Measurements from ENCODE around the gene PTBP1. TPM values are rescaled to one million over a fixed set of nuclear protein-coding genes. Genes with fewer than 3 reads are reported as not detected.

PTBP1 gene
- total and polyA plus RNA-seq, 3 donors from 2014 or later: 116 to 196 (median 168) TPM

DNA sequence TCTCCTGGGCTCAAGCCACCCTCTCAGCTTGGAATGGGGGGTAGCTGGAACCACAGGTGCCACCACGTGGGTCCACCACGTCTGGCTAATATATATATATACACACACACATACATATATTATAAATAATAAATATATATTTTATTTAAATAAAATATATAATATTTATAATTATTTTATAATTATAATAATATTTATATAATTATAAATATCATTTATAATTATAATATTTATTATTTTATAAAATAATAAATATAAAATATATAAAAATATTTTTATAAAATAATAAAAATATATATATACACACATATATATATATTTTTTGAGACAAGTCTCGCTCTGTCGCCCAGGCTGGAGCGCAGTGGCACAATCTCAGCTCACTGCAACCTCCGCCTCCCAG lies 57.3 kb downstream of the PTBP1 start:
- Histone ChIP-seq H3K4me3 (no peak overlapping the region), H3K27ac (no peak overlapping the region), H3K27me3 (no peaks in the 10 kb centered on the region), H3K4me1 (peaks cover 8% of the 10 kb centered on the region), H3K9me3 (no peaks in the 10 kb centered on the region), H3K36me3 (ENCODE audit: low read depth, missing control alignments) (no peaks in the 10 kb centered on the region)
- TF ChIP-seq, protein P1, sequence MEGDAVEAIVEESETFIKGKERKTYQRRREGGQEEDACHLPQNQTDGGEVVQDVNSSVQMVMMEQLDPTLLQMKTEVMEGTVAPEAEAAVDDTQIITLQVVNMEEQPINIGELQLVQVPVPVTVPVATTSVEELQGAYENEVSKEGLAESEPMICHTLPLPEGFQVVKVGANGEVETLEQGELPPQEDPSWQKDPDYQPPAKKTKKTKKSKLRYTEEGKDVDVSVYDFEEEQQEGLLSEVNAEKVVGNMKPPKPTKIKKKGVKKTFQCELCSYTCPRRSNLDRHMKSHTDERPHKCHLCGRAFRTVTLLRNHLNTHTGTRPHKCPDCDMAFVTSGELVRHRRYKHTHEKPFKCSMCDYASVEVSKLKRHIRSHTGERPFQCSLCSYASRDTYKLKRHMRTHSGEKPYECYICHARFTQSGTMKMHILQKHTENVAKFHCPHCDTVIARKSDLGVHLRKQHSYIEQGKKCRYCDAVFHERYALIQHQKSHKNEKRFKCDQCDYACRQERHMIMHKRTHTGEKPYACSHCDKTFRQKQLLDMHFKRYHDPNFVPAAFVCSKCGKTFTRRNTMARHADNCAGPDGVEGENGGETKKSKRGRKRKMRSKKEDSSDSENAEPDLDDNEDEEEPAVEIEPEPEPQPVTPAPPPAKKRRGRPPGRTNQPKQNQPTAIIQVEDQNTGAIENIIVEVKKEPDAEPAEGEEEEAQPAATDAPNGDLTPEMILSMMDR (IDR thresholded peaks at IDR 0.05): no peak
- TF ChIP-seq POLR2A (IDR thresholded peaks at IDR 0.05): no peak
- no peak for DNase-seq
- WGBS, 2 donors: 69 to 78% methylated on average over 6 of the region's 6 CpGs
- intact Hi-C loops (cut with DNase I; ENCODE audit: low total_unique reads): loop anchor here (5.0 kb wide), 1 partner anchor 68 kb away; no protein-coding TSS in a partner anchor

DNA sequence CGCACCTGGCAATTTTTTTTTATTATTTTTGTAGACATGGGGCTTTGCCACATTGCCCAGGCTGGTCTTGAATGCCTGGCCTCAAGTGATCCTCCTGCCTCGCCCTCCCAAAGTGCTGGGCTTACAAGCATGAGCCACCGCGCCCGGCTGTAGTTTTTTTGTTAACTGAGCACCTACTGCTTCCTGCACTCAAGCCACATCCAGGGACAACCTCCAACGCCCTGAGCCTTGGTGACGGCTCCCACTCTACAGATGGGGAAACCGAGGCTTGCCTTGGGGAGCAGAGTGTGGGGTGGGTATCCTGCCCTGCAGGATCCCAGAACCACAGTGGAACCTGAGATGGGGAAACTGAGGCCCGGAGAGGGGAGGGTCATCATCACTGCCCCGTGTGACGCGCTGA lies 57.9 kb downstream of the PTBP1 start:
- Histone ChIP-seq H3K4me3 (no peak overlapping the region), H3K9me3 (no peaks in the 10 kb centered on the region), H3K27ac (no peak overlapping the region), H3K36me3 (ENCODE audit: low read depth, missing control alignments) (no peaks in the 10 kb centered on the region), H3K27me3 (no peaks in the 10 kb centered on the region), H3K4me1 (peaks cover 8% of the 10 kb centered on the region)
- DNase-seq: no peak
- 89% methylated on average over 12 of the region's 12 CpGs for WGBS, 2 donors
- intact Hi-C loops (cut with DNase I; ENCODE audit: low total_unique reads): no loop called here
- TF ChIP-seq, protein P1 (IDR thresholded peaks at IDR 0.05): no peak
- TF ChIP-seq POLR2A (IDR thresholded peaks at IDR 0.05): no peak

DNA sequence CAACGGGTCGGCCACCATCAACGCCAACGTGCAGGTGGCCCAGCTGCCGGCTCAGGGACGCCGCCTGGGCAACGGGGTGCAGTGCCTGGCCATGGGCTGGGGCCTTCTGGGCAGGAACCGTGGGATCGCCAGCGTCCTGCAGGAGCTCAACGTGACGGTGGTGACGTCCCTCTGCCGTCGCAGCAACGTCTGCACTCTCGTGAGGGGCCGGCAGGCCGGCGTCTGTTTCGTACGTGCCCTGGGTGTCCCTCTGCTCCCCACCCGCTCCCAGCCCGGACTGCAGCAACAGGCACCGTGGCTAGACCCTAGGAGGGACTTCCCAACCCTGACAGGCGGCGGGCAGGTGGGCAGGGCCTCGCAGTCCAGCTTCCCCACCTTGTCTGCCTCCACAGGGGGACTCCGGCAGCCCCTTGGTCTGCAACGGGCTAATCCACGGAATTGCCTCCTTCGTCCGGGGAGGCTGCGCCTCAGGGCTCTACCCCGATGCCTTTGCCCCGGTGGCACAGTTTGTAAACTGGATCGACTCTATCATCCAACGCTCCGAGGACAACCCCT lies 58.4 kb downstream of the PTBP1 start:
- Histone ChIP-seq H3K27ac (no peak overlapping the region), H3K4me1 (peaks cover 8% of the 10 kb centered on the region), H3K4me3 (no peak overlapping the region), H3K36me3 (ENCODE audit: low read depth, missing control alignments) (no peaks in the 10 kb centered on the region), H3K9me3 (no peaks in the 10 kb centered on the region), H3K27me3 (no peaks in the 10 kb centered on the region)
- WGBS, 2 donors: 87 to 92% methylated on average over 14 to 32 of the region's 40 CpGs
- intact Hi-C loops (cut with DNase I; ENCODE audit: low total_unique reads): no loop called here
- DNase-seq: no peak
- no peak for TF ChIP-seq POLR2A (IDR thresholded peaks at IDR 0.05)
- TF ChIP-seq, protein P1 (IDR thresholded peaks at IDR 0.05): no peak

DNA sequence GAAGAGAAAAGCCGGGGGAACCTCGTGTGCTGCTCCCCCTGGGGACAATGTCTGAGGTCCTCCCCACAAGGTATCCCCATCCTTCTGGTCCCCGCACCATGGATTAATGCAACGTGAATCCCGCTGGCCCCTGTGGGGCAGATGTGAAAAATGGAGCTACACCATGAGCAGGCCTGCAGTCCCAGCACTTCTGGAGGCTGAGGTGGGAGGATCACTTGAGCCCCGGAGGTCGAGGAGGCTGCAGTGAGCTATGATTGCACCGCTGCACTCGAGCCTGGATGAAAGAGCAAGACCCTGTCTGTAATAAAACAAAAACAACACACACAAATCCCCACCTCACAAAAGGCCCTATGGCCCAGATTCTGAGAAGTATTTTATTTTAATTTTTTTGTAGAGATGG lies 61.0 kb downstream of the PTBP1 start:
- Histone ChIP-seq H3K4me1 (peaks cover 5% of the 10 kb centered on the region), H3K27ac (no peak overlapping the region), H3K9me3 (no peaks in the 10 kb centered on the region), H3K4me3 (no peak overlapping the region), H3K36me3 (ENCODE audit: low read depth, missing control alignments) (no peaks in the 10 kb centered on the region), H3K27me3 (no peaks in the 10 kb centered on the region)
- TF ChIP-seq, protein P1 (IDR thresholded peaks at IDR 0.05): no peak
- no peak for TF ChIP-seq POLR2A (IDR thresholded peaks at IDR 0.05)
- intact Hi-C loops (cut with DNase I; ENCODE audit: low total_unique reads): no loop called here
- 78 to 80% methylated on average over 9 of the region's 9 CpGs for WGBS, 2 donors
- no peak for DNase-seq

All from testis (tissue), 3 donors.